GM19328 (cell line): Measurements from ENCODE around the gene CEP72.
A peak's percentile ranks its signal among the peaks of the same experiment; 100 is the strongest.
"Not testable (repeated sequence)": the region's sequence is repeated elsewhere in the genome, so short reads cannot be mapped to it uniquely, and the experiment has no call there.

Experiments used
- ATAC-seq: cut with Tn5 transposase; IDR thresholded peaks from one replicate; pipeline ENCODE4 v1.9.1; 2021; ENCODE audit warnings: mild to moderate bottlenecking, moderate library complexity; ENCODE audit not compliant: unreplicated experiment

CEP72 gene

GRCh38 chr5:611731-612486, at the start of gene CEP72:
Gene CEP72, plus strand, starts transcription at chr5:612340. Its CDS starts 22 bp downstream, at chr5:612362.
- peak; percentile 85 for ATAC-seq

- ATAC-seq: no peak
Observed at GRCh38 chr5:565782-566440, 46.2 kb upstream of the CEP72 start.

GRCh38 chr5:566636-567309, 45.4 kb upstream of the CEP72 start:
- ATAC-seq: no peak

- ATAC-seq: no peak
Observed at GRCh38 chr5:567664-568060, 44.5 kb upstream of the CEP72 start.

GRCh38 chr5:568061-568781, 43.9 kb upstream of the CEP72 start:
- no peak for ATAC-seq

- no peak for ATAC-seq
Observed at GRCh38 chr5:568809-569208, 43.3 kb upstream of the CEP72 start.

GRCh38 chr5:569358-569867, 42.7 kb upstream of the CEP72 start:
- no peak for ATAC-seq

- ATAC-seq: no peak
Observed at GRCh38 chr5:569868-570361, 42.2 kb upstream of the CEP72 start.

GRCh38 chr5:570446-570845, 41.7 kb upstream of the CEP72 start:
- no peak for ATAC-seq

- no peak for ATAC-seq
Observed at GRCh38 chr5:570886-571285, 41.3 kb upstream of the CEP72 start.

GRCh38 chr5:571791-572190, 40.3 kb upstream of the CEP72 start:
- ATAC-seq: no peak

GRCh38 chr5:572398-573019, 39.6 kb upstream of the CEP72 start:
- ATAC-seq: no peak

- ATAC-seq: no peak
Observed at GRCh38 chr5:573206-573605, 38.9 kb upstream of the CEP72 start.

- no peak for ATAC-seq
Observed at GRCh38 chr5:573976-574375, 38.2 kb upstream of the CEP72 start.

- ATAC-seq: no peak
Observed at GRCh38 chr5:574906-575305, 37.2 kb upstream of the CEP72 start.

GRCh38 chr5:575636-576035, 36.5 kb upstream of the CEP72 start:
- ATAC-seq: no peak

GRCh38 chr5:577214-577613, 34.9 kb upstream of the CEP72 start:
- not testable (repeated sequence) for ATAC-seq

- ATAC-seq: no peak
Observed at GRCh38 chr5:577800-578199, 34.3 kb upstream of the CEP72 start.

- no peak for ATAC-seq
Observed at GRCh38 chr5:579211-579610, 32.9 kb upstream of the CEP72 start.

- no peak for ATAC-seq
Observed at GRCh38 chr5:579746-580366, 32.3 kb upstream of the CEP72 start.
